SU-DHL-6 (cell line): ENCODE measurements around the gene RABEPK.

Experiments used
- CTCF ChIP-seq: fragments of 200-600 bp; sonication (generic); IDR thresholded peaks from one replicate; pipeline ENCODE4 v1.5.1; 2017; ENCODE audit warnings: antibody characterized with exemption, mild to moderate bottlenecking, low read length, moderate library complexity; ENCODE audit not compliant: insufficient read depth, poor library complexity, severe bottlenecking
- EZH2phosphoT487 ChIP-seq: fragments of 200-600 bp; sonication (generic), shearing (Covaris generic); conservative IDR thresholded peaks from 2 replicates; pipeline ENCODE4 v1.6.1; 2018; ENCODE audit warnings: mild to moderate bottlenecking, antibody characterized with exemption, low read length, moderate library complexity, mixed read lengths

- no peak for TF ChIP-seq CTCF
- TF ChIP-seq EZH2phosphoT487 = no peak
These were observed 33.3 kb downstream of the RABEPK start for GRCh38 chr9:125233678-125234077.
